ENCODE measurements around the gene PARD3B. TPM values are rescaled to one million over a fixed set of nuclear protein-coding genes. Genes with fewer than 3 reads are reported as not detected.

Gene PARD3B
- total and polyA plus RNA-seq, 2 of the 13 experiments (the other 11 are each of a cell fraction or from before 2014, with no cell fraction given): 0.71 to 2.3 TPM

GRCh38 chr2:204541637-204542036 is 3.6 kb upstream of the PARD3B start:
- H4K20me1 ChIP-seq (ENCODE audit: insufficient read depth, low read length): no peaks in the 10 kb centered on the region
- no peak overlapping the region for H3K27ac ChIP-seq (ENCODE audit: extremely low read length, insufficient read depth, low read length)
- H3K4me1 ChIP-seq (ENCODE audit: insufficient read depth, low read length): peaks cover 19% of the 10 kb centered on the region
- DNase-seq (ENCODE audit: low spot score): no peak
- no peaks in the 10 kb centered on the region for H3K79me2 ChIP-seq (ENCODE audit: insufficient read depth, low read length)
- WGBS (ENCODE audit: low lambda C conversion rate): 48% methylated on average over 2 of the region's 2 CpGs
- no peak for TF ChIP-seq ZNF260 (CRISPR knock-in tag; IDR thresholded peaks at IDR 0.05; ENCODE audit: borderline replicate concordance, low read depth)
- no peak for TF ChIP-seq ZNF30 (CRISPR knock-in tag; IDR thresholded peaks at IDR 0.05)
- TF ChIP-seq ZNF672 (CRISPR knock-in tag; IDR thresholded peaks at IDR 0.05): no peak
- TF ChIP-seq DMTF1 (CRISPR knock-in tag; IDR thresholded peaks at IDR 0.05): no peak
- no peak for TF ChIP-seq ZNF343 (CRISPR knock-in tag; IDR thresholded peaks at IDR 0.05)
- TF ChIP-seq ZNF781 (CRISPR knock-in tag; IDR thresholded peaks at IDR 0.05; ENCODE audit: borderline replicate concordance, not compliant biosample characterization): no peak
- H3K36me3 ChIP-seq (replicated peaks in 1 of 2; ENCODE audit: control insufficient read depth in 1 of 2, insufficient read depth in 2 of 2, low read length in 2 of 2): no peaks in the 10 kb centered on the region
- intact Hi-C loops (cut with micrococcal nuclease; ENCODE audit: unreplicated experiment) (no loop called here), in situ Hi-C loops (cut with HindIII; ENCODE audit: extremely low pct_ligation_motif_present, low pct_unique_long_range_greater_than_20kb) (no loop called here)
- H3K4me2 ChIP-seq (ENCODE audit: low read depth, low read length): no peak overlapping the region
- H3K9ac ChIP-seq (ENCODE audit: insufficient read depth, low read depth, low read length): no peak overlapping the region
- no peak overlapping the region for H3K4me3 ChIP-seq (replicated peaks in 1 of 3; ENCODE audit: insufficient read depth in 1 of 3, low read depth in 2 of 3, low read length in 3 of 3)
- no TSS peak for BruUV-seq (replicated peaks)
- no peak for ATAC-seq
- ChIA-PET POLR2A (no interaction called here), CTCF (ENCODE audit: low intra/inter-chr PET ratio, low total read pairs) (no interaction called here)
- no peaks in the 10 kb centered on the region for H3K9me3 ChIP-seq (ENCODE audit: low read length)
- no peak for FAIRE-seq
- no peak overlapping the region for H2AFZ ChIP-seq (ENCODE audit: low read length)
- H3K27me3 ChIP-seq (ENCODE audit: control insufficient read depth in 1 of 2, insufficient read depth in 2 of 2, low read length in 2 of 2): peaks cover 0 to 22% of the 10 kb centered on the region in 2 experiments; a peak in 2 of 5 replicates

Data from HepG2 (cell line).